ENCODE results near the gene COL4A2. TPM values are rescaled to one million over a fixed set of nuclear protein-coding genes. Genes with fewer than 3 reads are reported as not detected.

Gene COL4A2
- total RNA-seq, 4 donors from 2014 or later, result 43.0 to 72.7 (median 53.5) TPM

DNA sequence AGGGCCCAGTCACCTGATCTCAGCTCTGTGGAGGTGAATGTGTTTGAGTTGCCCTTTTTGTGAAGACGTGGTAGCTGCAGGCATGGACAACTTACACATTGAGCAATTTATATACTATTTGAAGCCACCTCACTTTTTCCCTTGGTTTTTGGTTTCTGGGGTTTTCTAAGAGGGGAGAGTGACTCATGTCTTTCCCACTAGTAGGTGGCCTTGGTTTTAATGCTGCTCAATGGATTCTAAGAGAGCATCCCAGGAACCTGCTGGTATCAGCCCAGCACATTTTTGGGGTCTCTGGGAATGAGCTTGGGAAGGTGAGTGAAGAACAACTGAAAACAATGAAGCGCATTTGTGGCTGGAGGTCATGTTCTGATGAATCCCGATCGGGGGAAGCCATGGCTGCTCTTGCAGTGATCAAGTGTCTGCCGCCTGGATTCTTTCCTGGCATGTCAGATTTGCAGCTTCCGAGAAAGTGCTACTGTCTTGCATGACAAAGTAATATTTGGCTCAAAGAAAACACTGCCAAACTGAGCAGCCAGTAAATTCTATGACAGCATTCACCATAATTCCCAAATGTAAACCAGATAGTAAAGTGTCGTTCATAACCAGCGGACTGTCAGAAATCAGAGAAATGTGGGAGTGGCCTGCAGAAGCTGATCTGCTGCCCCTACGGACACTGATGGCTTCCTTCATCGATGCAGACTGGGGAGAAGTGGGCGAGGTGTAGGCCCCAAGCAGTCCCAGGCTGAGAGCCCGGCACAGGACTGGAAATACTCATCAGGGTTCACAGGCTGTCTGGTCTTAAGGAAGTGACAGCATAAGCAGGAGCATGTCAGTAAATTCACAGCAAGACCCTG lies 98.7 kb downstream of the COL4A2 start:
- Histone ChIP-seq H3K27ac (no peak overlapping the region), H3K36me3 (no peaks in the 10 kb centered on the region), H3K4me3 (no peak overlapping the region), H3K4me1 (peaks cover 12% of the 10 kb centered on the region), H3K27me3 (no peaks in the 10 kb centered on the region), H3K9me3 (no peaks in the 10 kb centered on the region)
- no peak for DNase-seq (ENCODE audit: low spot score in 2 of 2)
- 53% methylated on average over 12 of the region's 12 CpGs for WGBS
- no peak for TF ChIP-seq POLR2AphosphoS5 (IDR thresholded peaks at IDR 0.05)
- no peak for TF ChIP-seq POLR2A (IDR thresholded peaks at IDR 0.05)
- no peak for TF ChIP-seq CTCF (IDR thresholded peaks at IDR 0.05)
- TF ChIP-seq EP300 (IDR thresholded peaks at IDR 0.05), result no peak

GRCh38 chr13:110407021-110407420 lies 99.9 kb downstream of the COL4A2 start:
- H3K27ac ChIP-seq, result no peak overlapping the region
- TF ChIP-seq CTCF (IDR thresholded peaks at IDR 0.05) (no peak), POLR2A (IDR thresholded peaks at IDR 0.05) (no peak), EP300 (IDR thresholded peaks at IDR 0.05) (no peak), POLR2AphosphoS5 (IDR thresholded peaks at IDR 0.05) (no peak)
- H3K4me3 ChIP-seq, result no peak overlapping the region
- 91% methylated on average over 14 of the region's 14 CpGs for WGBS
- H3K36me3 ChIP-seq, result no peaks in the 10 kb centered on the region
- no peaks in the 10 kb centered on the region for H3K9me3 ChIP-seq
- no peak for DNase-seq (ENCODE audit: low spot score in 2 of 2)
- H3K27me3 ChIP-seq, result no peaks in the 10 kb centered on the region
- H3K4me1 ChIP-seq, result peaks cover 20% of the 10 kb centered on the region

DNA sequence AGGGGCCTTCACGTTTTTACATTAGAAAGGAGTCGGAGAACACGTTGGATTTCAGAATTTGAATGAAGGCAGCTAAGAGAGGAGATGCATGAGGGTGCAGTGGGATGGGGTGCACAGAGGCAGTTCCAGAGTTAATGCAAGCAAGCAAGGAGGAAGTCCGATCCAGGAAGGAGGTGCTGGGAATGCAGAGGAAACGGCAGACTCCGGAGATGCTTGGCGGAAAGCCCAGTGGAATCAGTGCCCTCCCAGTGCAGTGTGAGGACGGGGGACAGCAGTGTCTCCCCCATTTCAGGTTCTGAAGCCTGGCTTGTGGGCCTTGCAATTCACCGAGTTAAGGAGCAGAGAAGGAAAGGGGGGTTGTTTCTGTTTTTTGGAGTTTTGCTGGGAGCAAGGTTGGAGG lies 100.4 kb downstream of the COL4A2 start:
- no peak for TF ChIP-seq CTCF (IDR thresholded peaks at IDR 0.05)
- no peak for TF ChIP-seq EP300 (IDR thresholded peaks at IDR 0.05)
- TF ChIP-seq POLR2AphosphoS5 (IDR thresholded peaks at IDR 0.05), result no peak
- no peak for TF ChIP-seq POLR2A (IDR thresholded peaks at IDR 0.05)
- WGBS, result 41% methylated on average over 9 of the region's 9 CpGs
- Histone ChIP-seq H3K4me3 (no peak overlapping the region), H3K36me3 (no peaks in the 10 kb centered on the region), H3K27me3 (no peaks in the 10 kb centered on the region), H3K27ac (no peak overlapping the region), H3K9me3 (no peaks in the 10 kb centered on the region), H3K4me1 (peaks cover 23% of the 10 kb centered on the region)
- no peak for DNase-seq (ENCODE audit: low spot score in 2 of 2)

GRCh38 chr13:110408286-110408685 lies 101.2 kb downstream of the COL4A2 start:
- no peak overlapping the region for H3K4me3 ChIP-seq
- DNase-seq (ENCODE audit: low spot score in 2 of 2), result no peak
- H3K27ac ChIP-seq, result no peak overlapping the region
- 92% methylated on average over 12 of the region's 12 CpGs for WGBS
- H3K4me1 ChIP-seq, result peaks cover 29% of the 10 kb centered on the region
- TF ChIP-seq EP300 (IDR thresholded peaks at IDR 0.05) (no peak), POLR2AphosphoS5 (IDR thresholded peaks at IDR 0.05) (no peak)
- H3K9me3 ChIP-seq, result no peaks in the 10 kb centered on the region
- no peaks in the 10 kb centered on the region for H3K36me3 ChIP-seq
- H3K27me3 ChIP-seq, result no peaks in the 10 kb centered on the region

GRCh38 chr13:110409581-110409992 lies 102.5 kb downstream of the COL4A2 start:
- Histone ChIP-seq H3K4me1 (peaks cover 34% of the 10 kb centered on the region), H3K27me3 (no peaks in the 10 kb centered on the region), H3K4me3 (no peak overlapping the region), H3K27ac (peak overlapping the region; percentile 8), H3K36me3 (no peaks in the 10 kb centered on the region), H3K9me3 (no peaks in the 10 kb centered on the region)
- TF ChIP-seq POLR2AphosphoS5 (IDR thresholded peaks at IDR 0.05) (no peak), CTCF (IDR thresholded peaks at IDR 0.05) (no peak), EP300 (IDR thresholded peaks at IDR 0.05) (no peak), POLR2A (IDR thresholded peaks at IDR 0.05) (no peak)
- no peak for DNase-seq (ENCODE audit: low spot score in 2 of 2)
- WGBS, result 67% methylated on average over 13 of the region's 13 CpGs

Data from suprapubic skin (tissue), 4 donors.